Cardiac fibroblast (primary cell): ENCODE results near the gene KIRREL2.

Experiments
- DNase-seq, 2 donors: peaks; one replicate each; pipeline versions ENCODE4 v3.0.0 to v3.0.0-alpha.2; 2010; ENCODE audit warnings: low read depth in 2 of 2
- H3K4me3 ChIP-seq, 2 donors: replicated peaks in 1 of 2; 1 replicate in 1 of 2; 2 replicates in 1 of 2; pipeline ENCODE4 v1.5.1; 2011; ENCODE audit warnings: low read depth in 2 of 2, low read length in 2 of 2, mild to moderate bottlenecking in 2 of 2, moderate library complexity in 1 of 2
- TF ChIP-seq, protein P1 (sequence below): IDR thresholded peaks from one replicate; pipeline ENCODE4 v1.5.1; 2011; ENCODE audit warnings: low read depth, mild to moderate bottlenecking, low read length, inconsistent platforms

Gene KIRREL2

DNA sequence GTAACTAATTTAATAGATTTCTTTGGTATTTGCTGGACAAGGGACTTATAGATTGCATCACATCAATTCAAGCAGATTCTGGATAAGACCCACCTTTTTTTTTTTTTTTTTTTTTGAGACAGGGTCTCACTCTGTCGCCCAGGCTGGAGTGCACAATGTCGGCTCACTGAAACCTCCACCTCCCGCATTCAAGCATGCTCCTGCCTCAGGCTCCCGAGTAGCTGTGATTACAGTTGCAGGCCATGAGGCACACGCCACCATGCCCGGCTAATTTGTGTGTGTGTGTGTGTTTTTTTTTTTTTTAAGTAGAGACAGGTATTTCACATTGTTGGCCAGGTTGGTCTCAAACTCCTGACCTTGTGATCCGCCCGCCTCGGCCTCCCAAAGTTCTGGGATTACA, 39.9 kb upstream of the KIRREL2 start:
- no peak for DNase-seq
- H3K4me3 ChIP-seq: no peak overlapping the region
- TF ChIP-seq, protein P1, sequence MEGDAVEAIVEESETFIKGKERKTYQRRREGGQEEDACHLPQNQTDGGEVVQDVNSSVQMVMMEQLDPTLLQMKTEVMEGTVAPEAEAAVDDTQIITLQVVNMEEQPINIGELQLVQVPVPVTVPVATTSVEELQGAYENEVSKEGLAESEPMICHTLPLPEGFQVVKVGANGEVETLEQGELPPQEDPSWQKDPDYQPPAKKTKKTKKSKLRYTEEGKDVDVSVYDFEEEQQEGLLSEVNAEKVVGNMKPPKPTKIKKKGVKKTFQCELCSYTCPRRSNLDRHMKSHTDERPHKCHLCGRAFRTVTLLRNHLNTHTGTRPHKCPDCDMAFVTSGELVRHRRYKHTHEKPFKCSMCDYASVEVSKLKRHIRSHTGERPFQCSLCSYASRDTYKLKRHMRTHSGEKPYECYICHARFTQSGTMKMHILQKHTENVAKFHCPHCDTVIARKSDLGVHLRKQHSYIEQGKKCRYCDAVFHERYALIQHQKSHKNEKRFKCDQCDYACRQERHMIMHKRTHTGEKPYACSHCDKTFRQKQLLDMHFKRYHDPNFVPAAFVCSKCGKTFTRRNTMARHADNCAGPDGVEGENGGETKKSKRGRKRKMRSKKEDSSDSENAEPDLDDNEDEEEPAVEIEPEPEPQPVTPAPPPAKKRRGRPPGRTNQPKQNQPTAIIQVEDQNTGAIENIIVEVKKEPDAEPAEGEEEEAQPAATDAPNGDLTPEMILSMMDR: no peak

- TF ChIP-seq, protein P1: no peak
- no peak for DNase-seq
- no peak overlapping the region for H3K4me3 ChIP-seq
Measured at GRCh38 chr19:35818445-35818844, 38.3 kb upstream of the KIRREL2 start.

- no peak for DNase-seq
- TF ChIP-seq, protein P1: no peak
- no peak overlapping the region for H3K4me3 ChIP-seq
Measured at GRCh38 chr19:35822579-35822978, 34.1 kb upstream of the KIRREL2 start.

- TF ChIP-seq, protein P1: no peak
- no peak overlapping the region for H3K4me3 ChIP-seq
Measured at GRCh38 chr19:35824150-35824549, 32.6 kb upstream of the KIRREL2 start.

DNA sequence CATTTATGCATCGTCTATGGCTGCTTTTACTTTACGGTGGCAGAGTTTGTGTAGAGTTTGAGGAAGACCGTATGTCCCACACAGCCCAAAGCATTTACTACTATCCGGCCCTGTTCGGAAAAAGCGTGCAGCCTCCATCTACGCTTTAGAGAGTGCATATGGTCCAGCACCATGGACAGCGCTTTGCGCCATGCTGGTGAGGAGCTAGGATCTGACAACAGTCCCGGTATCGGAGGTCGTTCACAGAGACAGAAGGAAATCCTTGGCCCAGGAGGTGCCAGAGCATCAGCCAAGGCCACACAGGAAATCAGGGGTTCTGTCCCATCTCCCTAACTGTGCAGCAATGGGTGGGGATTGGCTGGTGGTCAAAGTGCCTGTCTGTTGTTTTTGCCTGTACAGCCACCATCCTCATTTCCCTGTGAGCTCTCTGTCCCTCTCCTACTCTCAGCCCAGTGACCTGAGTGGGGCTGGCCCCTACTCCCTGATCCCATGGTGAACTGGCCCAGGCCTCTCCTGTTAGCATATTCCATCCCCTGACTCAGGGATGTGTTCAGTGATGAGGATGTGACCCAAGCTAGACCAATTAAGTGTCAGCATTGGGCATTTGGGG, 27.9 kb upstream of the KIRREL2 start:
- TF ChIP-seq, protein P1: no peak
- peak; percentile 66 to 68 for DNase-seq
- H3K4me3 ChIP-seq: no peak overlapping the region

More at GRCh38 chr19:35824150-35824549, 32.6 kb upstream of the KIRREL2 start:
- no peak for DNase-seq

GRCh38 chr19:35830986-35831385, 25.7 kb upstream of the KIRREL2 start:
- TF ChIP-seq, protein P1: no peak
- no peak for DNase-seq
- H3K4me3 ChIP-seq: no peak overlapping the region

DNA sequence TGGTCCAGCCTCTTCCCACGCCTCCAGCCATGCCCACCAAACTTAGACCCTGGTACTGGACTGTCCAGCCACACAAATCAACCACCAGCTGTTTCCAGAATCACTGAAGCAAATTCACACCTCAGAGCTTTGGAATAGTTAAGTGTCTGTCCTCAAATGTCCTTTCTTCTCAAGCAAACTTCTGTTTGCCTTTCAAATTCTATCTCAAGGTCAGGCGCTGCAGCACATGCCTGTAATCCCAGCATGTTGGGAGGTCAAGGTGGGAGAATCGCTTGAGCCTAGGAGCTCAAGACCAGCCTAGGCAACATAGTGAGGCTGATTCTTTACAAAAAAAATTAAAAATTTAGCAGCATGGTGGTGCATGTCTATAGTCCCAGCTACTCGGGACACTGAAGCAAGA, 24.7 kb upstream of the KIRREL2 start:
- no peak overlapping the region for H3K4me3 ChIP-seq
- TF ChIP-seq, protein P1: no peak
- DNase-seq: no peak
